Activated naive CD8-positive, alpha-beta T cell treated with anti-CD3 and anti-CD28 coated beads for 36 hours (primary cell): ENCODE results near the gene TRAPPC4. TPM values are rescaled to one million over a fixed set of nuclear protein-coding genes. Genes with fewer than 3 reads are reported as not detected.
A peak's percentile ranks its signal among the peaks of the same experiment; 100 is the strongest.
"Not testable (repeated sequence)": the region's sequence is repeated elsewhere in the genome, so short reads cannot be mapped to it uniquely, and the experiment has no call there.

ENCODE experiments used
- DNase-seq: peaks from one replicate; pipeline ENCODE4 v3.0.0; 2021
- H3K27ac Mint-ChIP-seq: one replicate; pipeline ENCODE4 v1.8.0; 2022; ENCODE audit warnings: mild to moderate bottlenecking, moderate library complexity, mixed read lengths
- H3K27me3 Mint-ChIP-seq: one replicate; pipeline ENCODE4 v1.8.0; 2022; ENCODE audit warnings: mild to moderate bottlenecking, mixed read lengths
- H3K36me3 Mint-ChIP-seq: one replicate; pipeline ENCODE4 v1.8.0; 2021; ENCODE audit warnings: mild to moderate bottlenecking, mixed read lengths
- H3K4me1 Mint-ChIP-seq: one replicate; pipeline ENCODE4 v1.8.0; 2021; ENCODE audit warnings: mixed read lengths
- H3K4me3 Mint-ChIP-seq: one replicate; pipeline ENCODE4 v1.8.0; 2022; ENCODE audit warnings: mild to moderate bottlenecking, moderate library complexity, mixed read lengths
- H3K9me3 Mint-ChIP-seq: one replicate; pipeline ENCODE4 v1.8.0; 2022; ENCODE audit warnings: mixed read lengths
- total RNA-seq, 2 experiments: library from RNA; stranded (reverse); gene quantifications; one replicate each; pipeline ENCODE4 v1.2.3, GENCODE V29; 2021

The TRAPPC4 gene
- total RNA-seq, 2 experiments from 2014 or later = 114 to 127 TPM

DNA sequence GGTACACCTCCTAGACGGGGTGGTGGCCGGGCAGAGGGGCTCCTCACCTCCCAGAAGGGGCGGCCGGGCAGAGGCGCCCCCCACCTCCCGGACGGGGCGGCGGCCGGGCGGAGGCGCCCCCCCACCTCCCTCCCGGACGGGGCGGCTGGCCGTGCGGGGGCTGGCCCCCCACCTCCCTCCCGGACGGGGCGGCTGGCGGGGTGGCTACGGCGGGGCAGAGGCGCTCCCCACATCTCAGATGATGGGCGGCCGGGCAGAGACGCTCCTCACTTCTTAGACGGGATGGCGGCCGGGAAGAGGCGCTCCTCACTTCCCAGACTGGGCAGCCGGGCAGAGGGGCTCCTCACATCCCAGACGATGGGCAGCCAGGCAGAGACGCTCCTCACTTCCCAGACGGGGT lies 40.6 kb downstream of the TRAPPC4 start:
- H3K27ac Mint-ChIP-seq, H3K9me3 Mint-ChIP-seq, H3K27me3 Mint-ChIP-seq, DNase-seq, H3K4me3 Mint-ChIP-seq: not testable (repeated sequence)
- Mint-ChIP-seq H3K4me1 (peaks cover 24% of the 10 kb centered on the region), H3K36me3 (peaks cover 18% of the 10 kb centered on the region)

DNA sequence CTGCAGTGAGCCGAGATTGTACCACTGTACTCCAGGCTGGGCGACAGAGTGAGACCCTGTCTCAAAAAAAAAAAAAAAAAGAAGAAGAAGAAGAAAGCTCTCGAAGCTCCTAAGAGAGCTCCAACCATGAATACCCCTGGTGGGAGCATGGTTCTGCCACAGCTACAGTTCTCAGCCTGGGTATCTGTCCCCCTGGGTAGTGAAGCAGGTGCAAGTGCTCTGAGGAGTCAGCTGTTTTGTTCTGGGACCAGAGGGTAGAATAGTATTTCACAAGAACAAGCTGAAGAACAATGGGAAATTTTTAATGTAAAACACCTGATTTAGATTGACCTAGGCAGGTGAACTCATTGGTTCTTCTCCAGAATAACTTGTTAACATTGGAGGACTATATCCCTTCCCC lies 42.7 kb downstream of the TRAPPC4 start:
- Mint-ChIP-seq H3K4me3 (no peak overlapping the region), H3K27ac (no peak overlapping the region), H3K4me1 (peaks cover 23% of the 10 kb centered on the region), H3K27me3 (no peaks in the 10 kb centered on the region), H3K36me3 (peaks cover 6% of the 10 kb centered on the region), H3K9me3 (no peaks in the 10 kb centered on the region)
- no peak for DNase-seq

DNA sequence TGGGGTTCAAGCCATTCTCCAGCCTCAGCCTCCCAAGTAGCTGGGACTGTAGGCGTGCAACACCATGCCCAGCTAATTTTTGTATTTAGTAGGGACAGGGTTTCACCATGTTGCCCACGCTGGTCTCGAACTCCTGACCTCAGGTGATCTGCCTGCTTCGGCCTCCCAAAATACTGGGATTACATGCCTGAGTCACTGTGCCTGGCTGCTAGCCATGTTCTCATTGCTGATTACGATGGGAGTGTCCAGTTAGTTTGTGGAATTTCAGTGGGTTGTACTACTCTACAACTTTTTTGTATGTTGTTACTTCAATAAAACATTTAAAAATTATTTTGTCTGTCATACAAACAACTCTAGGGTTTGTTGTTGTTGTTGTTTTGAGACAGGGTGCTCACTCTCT lies 44.2 kb downstream of the TRAPPC4 start:
- Mint-ChIP-seq H3K9me3 (no peaks in the 10 kb centered on the region), H3K27ac (no peak overlapping the region), H3K4me3 (no peak overlapping the region), H3K27me3 (no peaks in the 10 kb centered on the region), H3K36me3 (peaks cover 3% of the 10 kb centered on the region), H3K4me1 (peaks cover 23% of the 10 kb centered on the region)
- no peak for DNase-seq

DNA sequence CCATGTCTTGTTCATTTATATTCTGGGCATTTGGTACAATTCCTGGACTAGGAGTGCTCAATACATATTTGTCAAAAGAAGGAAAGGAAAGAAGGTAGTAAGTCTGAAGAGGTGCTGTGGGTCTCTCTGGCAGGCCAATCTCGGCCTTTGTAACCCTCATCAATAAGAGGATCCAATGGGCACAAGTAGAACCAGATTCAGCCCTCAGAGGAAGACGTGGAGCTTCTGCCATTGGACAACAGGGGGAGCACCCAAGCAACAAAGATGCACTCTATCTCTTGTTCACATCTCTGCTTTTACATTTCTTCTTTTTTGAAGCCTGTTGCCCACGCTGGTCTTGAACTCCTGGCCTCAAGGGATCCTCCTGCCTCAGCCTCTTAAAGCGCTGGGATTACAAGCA lies 46.8 kb downstream of the TRAPPC4 start:
- Mint-ChIP-seq H3K9me3 (no peaks in the 10 kb centered on the region), H3K27ac (no peak overlapping the region), H3K27me3 (no peaks in the 10 kb centered on the region), H3K4me1 (peaks cover 24% of the 10 kb centered on the region), H3K36me3 (peaks cover 3% of the 10 kb centered on the region), H3K4me3 (no peak overlapping the region)
- DNase-seq = peak; percentile 36

DNA sequence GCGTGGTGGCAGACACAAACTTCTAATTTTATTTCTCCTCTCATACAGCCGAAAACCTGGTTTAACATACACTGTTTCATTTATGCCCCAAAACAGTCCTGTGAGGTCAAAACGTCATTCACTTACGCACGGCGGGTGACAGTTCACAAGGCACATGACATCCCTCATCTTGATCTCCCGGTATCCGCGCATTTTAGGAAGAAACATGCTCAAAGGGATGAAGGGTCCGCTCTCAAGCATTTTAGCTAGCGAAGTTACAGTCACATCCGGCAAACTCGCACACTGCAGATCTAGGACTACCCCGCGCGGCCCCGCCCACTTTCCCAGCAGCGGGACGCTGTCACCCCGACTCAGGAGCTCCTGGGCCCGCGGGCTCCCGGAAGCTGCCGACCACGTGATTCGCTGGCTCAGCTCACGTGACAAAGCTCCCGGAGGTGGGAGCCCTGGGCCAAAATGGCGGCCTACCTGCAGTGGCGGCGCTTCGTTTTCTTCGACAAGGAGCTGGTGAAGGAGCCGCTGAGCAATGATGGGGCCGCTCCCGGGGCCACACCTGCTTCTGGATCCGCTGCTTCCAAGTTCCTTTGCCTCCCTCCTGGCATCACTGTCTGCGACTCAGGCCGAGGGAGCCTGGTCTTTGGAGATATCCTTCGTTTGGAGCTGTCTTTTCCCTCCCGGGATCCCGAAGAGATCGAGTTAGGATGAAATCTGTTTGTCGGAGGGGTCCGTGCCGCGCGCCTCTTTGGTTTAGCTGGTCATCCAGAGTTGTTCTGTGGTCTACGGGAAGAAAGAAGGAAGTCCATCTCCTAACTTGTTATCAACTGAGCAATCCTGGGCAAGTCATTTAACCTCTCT lies 49.0 kb downstream of the TRAPPC4 start, which contains the start of gene VPS11:
Gene VPS11, plus strand, starts transcription at position 448 of the 852 bp plus-strand sequence. Its CDS starts 6 bp downstream, at position 454.
- peak; percentile 99 for DNase-seq
- H3K9me3 Mint-ChIP-seq = no peaks in the 10 kb centered on the region
- H3K27ac Mint-ChIP-seq = peak within 1 kb of the TSS; percentile 94
- H3K4me3 Mint-ChIP-seq = peak within 1 kb of the TSS; percentile 90
- H3K27me3 Mint-ChIP-seq = no peaks in the 10 kb centered on the region
- peaks cover 24% of the 10 kb centered on the region for H3K4me1 Mint-ChIP-seq
- H3K36me3 Mint-ChIP-seq = peaks cover 3% of the 10 kb centered on the region

Other genes starting within 250 kb of the TRAPPC4 start
- gene DDX6, start 227.6 kb upstream of the TRAPPC4 start, total RNA-seq = 100 to 1,000 TPM; 148 to 150 TPM
- gene CXCR5, start 134.9 kb upstream of the TRAPPC4 start, total RNA-seq = 1 to 10 TPM; 1.5 to 1.6 TPM
- 10 to 100 TPM; 34.9 to 38.8 TPM for gene BCL9L, start 92.8 kb upstream of the TRAPPC4 start, total RNA-seq
- gene UPK2, start 62.5 kb upstream of the TRAPPC4 start, total RNA-seq = under 1 TPM; 0.48 to 0.49 TPM
- gene FOXR1, start 47.0 kb upstream of the TRAPPC4 start, total RNA-seq = not detected
- gene CENATAC, start 20.6 kb upstream of the TRAPPC4 start, total RNA-seq = 10 to 100 TPM; 24.8 to 28.3 TPM
- 1,000 to 10,000 TPM; 1,524 to 1,591 TPM for gene RPS25, start 423 bp upstream of the TRAPPC4 start, total RNA-seq
- 10 to 100 TPM; 28.2 to 30.1 TPM for gene SLC37A4, start 12.1 kb downstream of the TRAPPC4 start, total RNA-seq
- 100 to 1,000 TPM; 121 to 125 TPM for gene HYOU1, start 38.4 kb downstream of the TRAPPC4 start, total RNA-seq
- gene VPS11, start 49.1 kb downstream of the TRAPPC4 start, total RNA-seq = 10 to 100 TPM; 19.2 to 20.2 TPM
- gene HMBS, start 66.1 kb downstream of the TRAPPC4 start, total RNA-seq = 10 to 100 TPM; 42.1 to 43.0 TPM
- 10 to 100 TPM; 58.3 to 63.6 TPM for gene DPAGT1, start 83.1 kb downstream of the TRAPPC4 start, total RNA-seq
- 10 to 100 TPM; 19.3 to 20.0 TPM for gene C2CD2L, start 88.6 kb downstream of the TRAPPC4 start, total RNA-seq
- 10 to 100 TPM; 20.3 to 21.5 TPM for gene HINFP, start 102.8 kb downstream of the TRAPPC4 start, total RNA-seq
- gene ABCG4, start 130.3 kb downstream of the TRAPPC4 start, total RNA-seq = under 1 TPM; 0.12 to 0.22 TPM
- gene NLRX1, start 150.0 kb downstream of the TRAPPC4 start, total RNA-seq = 10 to 100 TPM; 19.3 to 20.7 TPM
- not detected for gene NHERF4, start 166.7 kb downstream of the TRAPPC4 start, total RNA-seq
- gene CBL, start 187.6 kb downstream of the TRAPPC4 start, total RNA-seq = 10 to 100 TPM; 21.4 TPM